ENCODE measurements around the gene TAS2R14. TPM values are rescaled to one million over a fixed set of nuclear protein-coding genes. Genes with fewer than 3 reads are reported as not detected.

TAS2R14 gene
- 0.57 to 0.98 TPM (median 0.75 TPM) in 5 replicates for total RNA-seq (2022; extraction: Qiagen RNA extraction; ENCODE audit: low read depth)

GRCh38 chr12:10939163-10939562 lies at the start of gene TAS2R14:
Gene TAS2R14, minus strand, starts transcription at chr12:10939263. Its CDS starts 56 bp downstream, at chr12:10939207.

DNA sequence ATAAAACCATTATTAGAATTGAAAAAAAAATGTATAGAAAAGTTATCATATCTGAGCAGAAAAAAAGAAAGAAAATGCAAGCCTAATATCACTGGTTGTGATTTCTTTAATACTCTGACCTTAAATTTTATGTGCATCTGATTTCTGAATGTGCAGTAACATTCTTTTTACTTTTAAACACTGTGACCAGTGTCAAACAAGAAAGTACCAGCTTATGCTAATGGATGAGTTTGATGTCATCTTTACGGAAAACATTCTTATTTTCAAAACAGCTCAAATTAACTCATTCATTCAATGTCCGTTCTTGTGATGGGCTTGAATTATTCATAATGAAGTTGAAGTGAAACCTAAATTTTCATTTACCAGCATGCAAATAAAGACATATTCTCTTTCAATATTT lies 47.7 kb upstream of the TAS2R14 start, which contains the start of gene TAS2R50:
Gene TAS2R50 (minus strand): TSS at position 101 of the 400 bp plus-strand sequence. CDS start 52 bp downstream, at position 49.

GRCh38 chr12:10928746-10929286 lies 10.2 kb downstream of the TAS2R14 start, which contains the start of gene PRH2:
Gene PRH2, plus strand, starts transcription at chr12:10929236. Its CDS starts 38 bp downstream, at chr12:10929274.

GRCh38 chr12:10909462-10909861 lies 29.6 kb downstream of the TAS2R14 start, which contains the start of gene TAS2R13:
Gene TAS2R13, minus strand, starts transcription at chr12:10909562. Its CDS starts 264 bp downstream, at chr12:10909298.

Other genes with a start within 250 kb of the TAS2R14 start
- 248 to 289 TPM (median 263 TPM) in 5 replicates for gene YBX3, start 215.9 kb downstream of the TAS2R14 start, total RNA-seq (2022; extraction: Qiagen RNA extraction; ENCODE audit: low read depth)
- gene TAS2R7, start 136.6 kb downstream of the TAS2R14 start, total RNA-seq (2022; extraction: Qiagen RNA extraction; ENCODE audit: low read depth), result not detected in 5 replicates
- not detected in 5 replicates for gene TAS2R8, start 132.0 kb downstream of the TAS2R14 start, total RNA-seq (2022; extraction: Qiagen RNA extraction; ENCODE audit: low read depth)
- not detected in 5 replicates for gene TAS2R9, start 129.1 kb downstream of the TAS2R14 start, total RNA-seq (2022; extraction: Qiagen RNA extraction; ENCODE audit: low read depth)
- gene TAS2R10, start 112.9 kb downstream of the TAS2R14 start, total RNA-seq (2022; extraction: Qiagen RNA extraction; ENCODE audit: low read depth), result 0.05 TPM in 1 of 5 replicates, not detected in the others
- gene PRR4, start 89.8 kb downstream of the TAS2R14 start, total RNA-seq (2022; extraction: Qiagen RNA extraction; ENCODE audit: low read depth), result 1.5 to 4.3 TPM (median 3.3 TPM) in 5 replicates
- 1.6 to 3.8 TPM (median 3.1 TPM) in 5 replicates for gene PRH1, start 55.0 kb downstream of the TAS2R14 start, total RNA-seq (2022; extraction: Qiagen RNA extraction; ENCODE audit: low read depth)
- gene TAS2R13, start 29.7 kb downstream of the TAS2R14 start, total RNA-seq (2022; extraction: Qiagen RNA extraction; ENCODE audit: low read depth), result not detected in 5 replicates
- 0.24 to 0.34 TPM (median 0.31 TPM) in 3 of 5 replicates, not detected in the others for gene PRH2, start 10.0 kb downstream of the TAS2R14 start, total RNA-seq (2022; extraction: Qiagen RNA extraction; ENCODE audit: low read depth)
- gene TAS2R50, start 47.6 kb upstream of the TAS2R14 start, total RNA-seq (2022; extraction: Qiagen RNA extraction; ENCODE audit: low read depth), result not detected in 5 replicates
- 0.08 to 0.35 TPM (median 0.15 TPM) in 3 of 5 replicates, not detected in the others for gene TAS2R20, start 59.0 kb upstream of the TAS2R14 start, total RNA-seq (2022; extraction: Qiagen RNA extraction; ENCODE audit: low read depth)
- 0.08 to 0.27 TPM (median 0.16 TPM) in 3 of 5 replicates, not detected in the others for gene TAS2R19, start 83.4 kb upstream of the TAS2R14 start, total RNA-seq (2022; extraction: Qiagen RNA extraction; ENCODE audit: low read depth)
- gene TAS2R31, start 92.1 kb upstream of the TAS2R14 start, total RNA-seq (2022; extraction: Qiagen RNA extraction; ENCODE audit: low read depth), result 0.08 to 0.13 TPM in 2 of 5 replicates, not detected in the others
- gene TAS2R46, start 123.0 kb upstream of the TAS2R14 start, total RNA-seq (2022; extraction: Qiagen RNA extraction; ENCODE audit: low read depth), result not detected in 5 replicates
- gene TAS2R43, start 153.1 kb upstream of the TAS2R14 start, total RNA-seq (2022; extraction: Qiagen RNA extraction; ENCODE audit: low read depth), result not detected in 5 replicates
- gene TAS2R30, start 195.4 kb upstream of the TAS2R14 start, total RNA-seq (2022; extraction: Qiagen RNA extraction; ENCODE audit: low read depth), result not detected in 5 replicates
- gene SMIM10L1, start 231.9 kb upstream of the TAS2R14 start, total RNA-seq (2022; extraction: Qiagen RNA extraction; ENCODE audit: low read depth), result 8.1 to 9.0 TPM (median 8.7 TPM) in 5 replicates
- gene TAS2R42, start 247.7 kb upstream of the TAS2R14 start, total RNA-seq (2022; extraction: Qiagen RNA extraction; ENCODE audit: low read depth), result not detected in 5 replicates

Data from A549 treated with CpdA at 1 μM for 4 hours (cell line).